Endothelial cell of umbilical vein (primary cell): ENCODE data around the gene ECSIT. TPM values are rescaled to one million over a fixed set of nuclear protein-coding genes. Genes with fewer than 3 reads are reported as not detected.

Source experiments
- BruUV-seq: library from RNA; stranded (reverse); fragments of 400-500 nt; replicated peaks from 2 replicates; lab custom pipeline; 2021; lab: Mats Ljungman, UMichigan
- CTCF ChIA-PET: fragments of 300-600, 350-600 bp; sonication (Branson Sonifier 250); formaldehyde crosslinking; loops from one replicate; lab custom pipeline; 2021; ENCODE audit warnings: antibody characterized with exemption, inconsistent platforms; lab: Charles Lee
- POLR2A ChIA-PET: fragments of 300-600, 350-600 bp; sonication (Branson Sonifier 250); formaldehyde crosslinking; loops from one replicate; lab custom pipeline; 2021; ENCODE audit warnings: antibody characterized with exemption, inconsistent platforms; lab: Charles Lee
- DNase-seq: peaks from one replicate; pipeline ENCODE4 v3.0.0-alpha.2; 2011; ENCODE audit warnings: low read depth, low spot score
- FAIRE-seq: peaks from 2 replicates; lab custom pipeline; 2011; peaks lifted over from hg19 to GRCh38; lab: Jason Lieb, UNC
- H2AFZ ChIP-seq: 2 replicates; pipeline ENCODE4 v1.6.0; 2012; ENCODE audit warnings: low read depth, low read length, control low read depth, inconsistent platforms
- H3K27ac ChIP-seq: 2 replicates; pipeline ENCODE4 v1.5.1; 2011; ENCODE audit warnings: low read depth, mild to moderate bottlenecking, control low read depth, low read length, moderate library complexity; ENCODE audit not compliant: insufficient read depth
- H3K27me3 ChIP-seq, 2 experiments: 2 replicates each; pipeline versions ENCODE4 v1.6.0 to v1.6.1; 2011; ENCODE audit warnings: low read length in 2 of 2, mixed read lengths in 1 of 2; ENCODE audit not compliant: control insufficient read depth in 2 of 2, insufficient read depth in 2 of 2
- H3K36me3 ChIP-seq, 2 experiments: 2 replicates in 1 of 2; 3 replicates in 1 of 2; pipeline ENCODE4 v1.5.1; 2011; ENCODE audit warnings: low read length in 2 of 2, mild to moderate bottlenecking in 1 of 2, moderate library complexity in 1 of 2; ENCODE audit not compliant: control insufficient read depth in 2 of 2, insufficient read depth in 2 of 2; ENCODE audit errors: extremely low read depth in 1 of 2
- H3K4me1 ChIP-seq: 3 replicates; pipeline ENCODE4 v1.5.1; 2011; ENCODE audit warnings: mild to moderate bottlenecking, low read length; ENCODE audit not compliant: control insufficient read depth, insufficient read depth; ENCODE audit errors: extremely low read depth
- H3K4me2 ChIP-seq: 2 replicates; pipeline ENCODE4 v1.6.1; 2011; ENCODE audit warnings: low read length, control low read depth, mixed read lengths; ENCODE audit not compliant: insufficient read depth
- H3K4me3 ChIP-seq, 3 experiments: fragments of 200-600 bp in 1 of 3; sonication (generic), shearing (Covaris generic) in 1 of 3; replicated peaks in 1 of 3; 2 replicates each; pipeline ENCODE4 v1.5.1; 2011 to 2016; ENCODE audit warnings: control low read depth in 3 of 3, low read length in 3 of 3, mild to moderate bottlenecking in 2 of 3, inconsistent platforms in 1 of 3, low read depth in 1 of 3, moderate library complexity in 1 of 3; ENCODE audit not compliant: insufficient read depth in 1 of 3
- H3K79me2 ChIP-seq: 2 replicates; pipeline ENCODE4 v1.6.0; 2012; ENCODE audit warnings: low read length, inconsistent platforms; ENCODE audit not compliant: control insufficient read depth, insufficient read depth
- H3K9ac ChIP-seq: replicated peaks from 2 replicates; pipeline ENCODE3; 2011; ENCODE audit warnings: low read length, control low read depth; ENCODE audit not compliant: insufficient read depth; ENCODE audit errors: extremely low read depth
- H3K9me1 ChIP-seq: replicated peaks from 3 replicates; pipeline ENCODE4 v1.6.0; 2011; ENCODE audit warnings: mild to moderate bottlenecking, low read length; ENCODE audit not compliant: control insufficient read depth, insufficient read depth; ENCODE audit errors: extremely low read depth
- H3K9me3 ChIP-seq: replicated peaks from 2 replicates; pipeline ENCODE4 v1.5.1; 2012; ENCODE audit warnings: low read length, inconsistent platforms; ENCODE audit not compliant: control insufficient read depth, insufficient read depth
- H4K20me1 ChIP-seq: replicated peaks from 2 replicates; pipeline ENCODE3; 2011; ENCODE audit warnings: mild to moderate bottlenecking, low read length; ENCODE audit not compliant: control insufficient read depth, insufficient read depth; ENCODE audit errors: extremely low read depth
- EZH2 ChIP-seq: IDR thresholded peaks from 2 replicates; pipeline ENCODE4 v1.6.1; 2012; ENCODE audit warnings: borderline replicate concordance, low read depth, mild to moderate bottlenecking, moderate library complexity, low read length, inconsistent platforms; ENCODE audit not compliant: severe bottlenecking
- FOS ChIP-seq: IDR thresholded peaks from 2 replicates; pipeline ENCODE4 v1.6.1; 2011; ENCODE audit warnings: mild to moderate bottlenecking, low read length, moderate library complexity, borderline replicate concordance; ENCODE audit not compliant: insufficient read depth
- GATA2 ChIP-seq: IDR thresholded peaks from 2 replicates; pipeline ENCODE4 v1.7.0; 2011; ENCODE audit warnings: low read depth, mild to moderate bottlenecking, moderate library complexity, mixed read lengths, low read length; ENCODE audit not compliant: insufficient read length, insufficient read depth
- JUN ChIP-seq: IDR thresholded peaks from 2 replicates; pipeline ENCODE4 v1.6.1; 2011; ENCODE audit warnings: borderline replicate concordance, low read depth; ENCODE audit not compliant: insufficient read length, insufficient read depth
- MYC ChIP-seq: IDR thresholded peaks from one replicate; pipeline ENCODE4 v1.6.1; 2011; ENCODE audit warnings: mild to moderate bottlenecking, low read depth, low read length
- POLR2AphosphoS5 ChIP-seq: IDR thresholded peaks from 2 replicates; pipeline ENCODE4 v1.6.1; 2012; ENCODE audit warnings: low read depth, mild to moderate bottlenecking, control low read depth, low read length, moderate library complexity; ENCODE audit not compliant: insufficient read depth
- dilution Hi-C: fragments of 300-500 bp; cut with MboI; formaldehyde crosslinking; loops from one replicate; pipeline ENCODE4 v1.15.0; 2019; ENCODE audit warnings: low sequenced_read_pairs; ENCODE audit not compliant: extremely low pct_ligation_motif_present
- intact Hi-C: fragments of 100-400 bp; cut with micrococcal nuclease; formaldehyde crosslinking; loops from one replicate; pipeline ENCODE4 v1.10.0; 2022
- polyA plus RNA-seq, 4 experiments: library from polyadenylated mRNA; depleted of rRNA in 3 of 4; stranded (reverse) in 3 of 4; unstranded in 1 of 4; fragments of >200 nt; gene quantifications; 2 replicates each; pipeline versions ENCODE4 v1.2.1 to v1.2.3, GENCODE V29; 2011 to 2012; ENCODE audit warnings: missing spikeins in 1 of 4
- total RNA-seq: library from RNA; stranded (reverse); gene quantifications from 2 replicates; pipeline ENCODE4 v1.2.3, GENCODE V29; 2021
- TF ChIP-seq, protein P1 (sequence below), 2 donors: IDR thresholded peaks; 1 replicate in 1 of 2; 2 replicates in 1 of 2; pipeline ENCODE4 v1.5.1; 2011; ENCODE audit warnings: low read length in 2 of 2, mild to moderate bottlenecking in 2 of 2, moderate library complexity in 2 of 2, control low read depth in 1 of 2, inconsistent platforms in 1 of 2, low read depth in 1 of 2; ENCODE audit not compliant: insufficient read depth in 1 of 2; ENCODE audit errors: extremely low read depth in 1 of 2
- TF ChIP-seq, protein P2 (sequence below): IDR thresholded peaks from 2 replicates; pipeline ENCODE4 v1.6.1; 2011; ENCODE audit not compliant: insufficient read depth, insufficient read length

ECSIT gene
- total and polyA plus RNA-seq, 2 donors (not counting 3 experiments of a cell fraction or from before 2014, with no cell fraction given) = 32.4 to 47.2 TPM

GRCh38 chr19:11540645-11541044 lies 11.7 kb upstream of the ECSIT start:
- H3K27me3 ChIP-seq = peaks cover 5 to 9% of the 10 kb centered on the region in 2 experiments
- H3K27ac ChIP-seq = no peak overlapping the region
- intact Hi-C loops (no loop called here), dilution Hi-C loops (no loop called here)
- no peak for FAIRE-seq
- POLR2A ChIA-PET = no interaction called here
- no peak overlapping the region for H3K9ac ChIP-seq
- no peaks in the 10 kb centered on the region for H4K20me1 ChIP-seq
- H3K36me3 ChIP-seq = no peaks in the 10 kb centered on the region
- no peak overlapping the region for H3K4me2 ChIP-seq
- no peak overlapping the region for H2AFZ ChIP-seq
- H3K9me3 ChIP-seq = no peaks in the 10 kb centered on the region
- no peak for DNase-seq
- CTCF ChIA-PET = interaction anchor here (1.6 kb wide), 1 partner anchor 160 kb away, joined by 5 read pairs; no protein-coding TSS in a partner anchor
- H3K4me1 ChIP-seq = peaks cover 3% of the 10 kb centered on the region
- H3K79me2 ChIP-seq = no peaks in the 10 kb centered on the region
- H3K4me3 ChIP-seq = no peak overlapping the region
- H3K9me1 ChIP-seq = no peaks in the 10 kb centered on the region
- no TSS peak for BruUV-seq
- TF ChIP-seq POLR2AphosphoS5 = no peak
- TF ChIP-seq MYC = no peak
- no peak for TF ChIP-seq EZH2
- no peak for TF ChIP-seq FOS
- TF ChIP-seq, protein P1, sequence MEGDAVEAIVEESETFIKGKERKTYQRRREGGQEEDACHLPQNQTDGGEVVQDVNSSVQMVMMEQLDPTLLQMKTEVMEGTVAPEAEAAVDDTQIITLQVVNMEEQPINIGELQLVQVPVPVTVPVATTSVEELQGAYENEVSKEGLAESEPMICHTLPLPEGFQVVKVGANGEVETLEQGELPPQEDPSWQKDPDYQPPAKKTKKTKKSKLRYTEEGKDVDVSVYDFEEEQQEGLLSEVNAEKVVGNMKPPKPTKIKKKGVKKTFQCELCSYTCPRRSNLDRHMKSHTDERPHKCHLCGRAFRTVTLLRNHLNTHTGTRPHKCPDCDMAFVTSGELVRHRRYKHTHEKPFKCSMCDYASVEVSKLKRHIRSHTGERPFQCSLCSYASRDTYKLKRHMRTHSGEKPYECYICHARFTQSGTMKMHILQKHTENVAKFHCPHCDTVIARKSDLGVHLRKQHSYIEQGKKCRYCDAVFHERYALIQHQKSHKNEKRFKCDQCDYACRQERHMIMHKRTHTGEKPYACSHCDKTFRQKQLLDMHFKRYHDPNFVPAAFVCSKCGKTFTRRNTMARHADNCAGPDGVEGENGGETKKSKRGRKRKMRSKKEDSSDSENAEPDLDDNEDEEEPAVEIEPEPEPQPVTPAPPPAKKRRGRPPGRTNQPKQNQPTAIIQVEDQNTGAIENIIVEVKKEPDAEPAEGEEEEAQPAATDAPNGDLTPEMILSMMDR (IDR thresholded peaks at IDR 0.05; ENCODE audit: extremely low read depth in 1 of 2, insufficient read depth in 1 of 2, low read depth in 1 of 2, low read length in 2 of 2) = no peak
- TF ChIP-seq, protein P2, sequence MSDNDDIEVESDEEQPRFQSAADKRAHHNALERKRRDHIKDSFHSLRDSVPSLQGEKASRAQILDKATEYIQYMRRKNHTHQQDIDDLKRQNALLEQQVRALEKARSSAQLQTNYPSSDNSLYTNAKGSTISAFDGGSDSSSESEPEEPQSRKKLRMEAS = no peak
- no peak for TF ChIP-seq JUN
- no peak for TF ChIP-seq GATA2
